SJSA1 (cell line): ENCODE data around the gene BSCL2. TPM values are rescaled to one million over a fixed set of nuclear protein-coding genes. Genes with fewer than 3 reads are reported as not detected.
"Not testable (repeated sequence)": the region's sequence is repeated elsewhere in the genome, so short reads cannot be mapped to it uniquely, and the experiment has no call there.

Experiments
- DNase-seq, 2 experiments: peaks; one replicate each; pipeline ENCODE4 v3.0.0-alpha.2; 2015 to 2020; ENCODE audit warnings: low spot score in 2 of 2, low read depth in 1 of 2
- H3K27ac ChIP-seq: fragments of 250-450 bp; sonication (Bioruptor Pico); 2 replicates; pipeline ENCODE4 v1.5.1; 2020; ENCODE audit warnings: mild to moderate bottlenecking, moderate library complexity
- H3K27me3 ChIP-seq: fragments of 250-450 bp; sonication (Bioruptor Pico); replicated peaks from 2 replicates; pipeline ENCODE4 v1.5.1; 2020; ENCODE audit warnings: mild to moderate bottlenecking, moderate library complexity
- H3K36me3 ChIP-seq: fragments of 250-450 bp; sonication (Bioruptor Pico); 2 replicates; pipeline ENCODE4 v1.5.1; 2020; ENCODE audit warnings: mild to moderate bottlenecking
- H3K4me1 ChIP-seq: fragments of 250-450 bp; sonication (Bioruptor Pico); replicated peaks from 2 replicates; pipeline ENCODE4 v1.6.1; 2021; ENCODE audit warnings: mild to moderate bottlenecking
- H3K4me3 ChIP-seq: fragments of 250-450 bp; sonication (Bioruptor Pico); 2 replicates; pipeline ENCODE4 v1.5.1; 2020; ENCODE audit warnings: mild to moderate bottlenecking
- H3K9me3 ChIP-seq: fragments of 250-450 bp; sonication (Bioruptor Pico); replicated peaks from 2 replicates; pipeline ENCODE4 v1.5.1; 2020; ENCODE audit warnings: mild to moderate bottlenecking
- total RNA-seq: library from RNA; depleted of rRNA; stranded (reverse); fragments of >200 nt; shearing (Covaris generic); gene quantifications from 2 replicates; pipeline ENCODE4 v1.2.3, GENCODE V29; 2014; rRNA removed

The BSCL2 gene
- 51.4 and 138 TPM in 2 replicates for total RNA-seq

- Histone ChIP-seq H3K36me3 (peaks cover 81% of the 10 kb centered on the region), H3K27me3 (no peaks in the 10 kb centered on the region), H3K4me3 (peak within 1 kb of the TSS; percentile 56), H3K27ac (no peak within 1 kb of the TSS), H3K4me1 (peaks cover 30% of the 10 kb centered on the region), H3K9me3 (no peaks in the 10 kb centered on the region)
- DNase-seq: no peak
Observed at GRCh38 chr11:62707277-62707861, at the start of gene BSCL2, which contains the start of gene GNG3. TSS of gene BSCL2 (minus strand) at chr11:62707424. CDS start at chr11:62707195, 229 bp downstream. TSS of gene GNG3 (plus strand) at chr11:62707676. CDS start at chr11:62708296, 620 bp downstream.

GRCh38 chr11:62755086-62755615, 47.9 kb upstream of the BSCL2 start:
- peaks cover 18% of the 10 kb centered on the region for H3K36me3 ChIP-seq
- H3K27me3 ChIP-seq: no peaks in the 10 kb centered on the region
- peaks cover 13% of the 10 kb centered on the region for H3K4me1 ChIP-seq
- H3K27ac ChIP-seq: no peak overlapping the region
- H3K4me3 ChIP-seq: no peak overlapping the region
- no peaks in the 10 kb centered on the region for H3K9me3 ChIP-seq
- no peak for DNase-seq

- peak; percentile 100 for DNase-seq
- Histone ChIP-seq H3K27ac (peak within 1 kb of the TSS; percentile 74), H3K4me3 (peak within 1 kb of the TSS; percentile 63), H3K27me3 (no peaks in the 10 kb centered on the region), H3K9me3 (no peaks in the 10 kb centered on the region), H3K4me1 (peaks cover 13% of the 10 kb centered on the region), H3K36me3 (peaks cover 26% of the 10 kb centered on the region)
Observed at GRCh38 chr11:62753736-62754603, 46.7 kb upstream of the BSCL2 start, which contains the start of gene ZBTB3. TSS of gene ZBTB3 (minus strand) at chr11:62754160. CDS start at chr11:62753664, 496 bp downstream.

- Histone ChIP-seq H3K4me3 (peak overlapping the region; percentile 63), H3K36me3 (peaks cover 27% of the 10 kb centered on the region), H3K4me1 (peaks cover 13% of the 10 kb centered on the region), H3K9me3 (no peaks in the 10 kb centered on the region), H3K27me3 (no peaks in the 10 kb centered on the region), H3K27ac (no peak overlapping the region)
- no peak for DNase-seq
Observed at GRCh38 chr11:62752994-62753735, 45.9 kb upstream of the BSCL2 start.

GRCh38 chr11:62752177-62752785, 45.1 kb upstream of the BSCL2 start:
- no peak overlapping the region for H3K4me3 ChIP-seq

GRCh38 chr11:62749931-62750330, 42.7 kb upstream of the BSCL2 start:
- peaks cover 27% of the 10 kb centered on the region for H3K36me3 ChIP-seq
- peaks cover 11% of the 10 kb centered on the region for H3K4me1 ChIP-seq
- not testable (repeated sequence) for H3K27me3 ChIP-seq, DNase-seq, H3K4me3 ChIP-seq, H3K9me3 ChIP-seq, H3K27ac ChIP-seq

More at GRCh38 chr11:62752177-62752785, 45.1 kb upstream of the BSCL2 start:
- H3K27ac ChIP-seq: no peak overlapping the region
- DNase-seq: no peak
- H3K4me1 ChIP-seq: peaks cover 13% of the 10 kb centered on the region
- peaks cover 27% of the 10 kb centered on the region for H3K36me3 ChIP-seq
- H3K9me3 ChIP-seq: no peaks in the 10 kb centered on the region
- H3K27me3 ChIP-seq: no peaks in the 10 kb centered on the region

- DNase-seq: no peak
- peaks cover 24% of the 10 kb centered on the region for H3K36me3 ChIP-seq
- H3K4me3 ChIP-seq: no peak overlapping the region
- no peaks in the 10 kb centered on the region for H3K9me3 ChIP-seq
- H3K27ac ChIP-seq: no peak overlapping the region
- no peaks in the 10 kb centered on the region for H3K27me3 ChIP-seq
- H3K4me1 ChIP-seq: no peaks in the 10 kb centered on the region
Observed at GRCh38 chr11:62747475-62748160, 40.4 kb upstream of the BSCL2 start.

GRCh38 chr11:62737196-62737595, 30.0 kb upstream of the BSCL2 start:
- no peak overlapping the region for H3K27ac ChIP-seq
- H3K27me3 ChIP-seq: no peaks in the 10 kb centered on the region
- H3K4me3 ChIP-seq: no peak overlapping the region
- no peaks in the 10 kb centered on the region for H3K4me1 ChIP-seq
- DNase-seq: no peak
- H3K9me3 ChIP-seq: no peaks in the 10 kb centered on the region
- H3K36me3 ChIP-seq: peaks cover 96% of the 10 kb centered on the region

GRCh38 chr11:62732830-62733229, 25.6 kb upstream of the BSCL2 start:
- Histone ChIP-seq H3K9me3 (no peaks in the 10 kb centered on the region), H3K36me3 (peaks cover 73% of the 10 kb centered on the region), H3K27ac (no peak overlapping the region), H3K27me3 (no peaks in the 10 kb centered on the region), H3K4me1 (peaks cover 7% of the 10 kb centered on the region), H3K4me3 (no peak overlapping the region)
- DNase-seq: peak in 1 of 2 experiments; percentile 30

GRCh38 chr11:62730076-62730475, 22.9 kb upstream of the BSCL2 start:
- not testable (repeated sequence) for H3K27me3 ChIP-seq, DNase-seq, H3K9me3 ChIP-seq, H3K4me1 ChIP-seq, H3K27ac ChIP-seq
- Histone ChIP-seq H3K36me3 (peaks cover 66% of the 10 kb centered on the region), H3K4me3 (peak overlapping the region; percentile 90; the same call in 1 of the 2 replicates)

GRCh38 chr11:62728171-62728988, 21.2 kb upstream of the BSCL2 start, which contains the start of gene TTC9C:
TSS of gene TTC9C (plus strand) at chr11:62728486. CDS start at chr11:62728849, 363 bp downstream.
- DNase-seq: peak; percentile 94 to 97
- peaks cover 19% of the 10 kb centered on the region for H3K4me1 ChIP-seq
- H3K27me3 ChIP-seq: no peaks in the 10 kb centered on the region
- H3K4me3 ChIP-seq: peak within 1 kb of the TSS; percentile 90
- H3K36me3 ChIP-seq: peaks cover 66% of the 10 kb centered on the region
- H3K27ac ChIP-seq: peak within 1 kb of the TSS; percentile 80
- no peaks in the 10 kb centered on the region for H3K9me3 ChIP-seq

GRCh38 chr11:62727872-62728170, 20.6 kb upstream of the BSCL2 start:
- Histone ChIP-seq H3K27ac (peak overlapping the region; percentile 80), H3K4me3 (peak overlapping the region; percentile 90), H3K36me3 (peaks cover 66% of the 10 kb centered on the region), H3K9me3 (no peaks in the 10 kb centered on the region), H3K27me3 (no peaks in the 10 kb centered on the region), H3K4me1 (peaks cover 19% of the 10 kb centered on the region)
- peak; percentile 98 to 100 for DNase-seq
